ENCODE measurements around the gene C20orf141. TPM values are rescaled to one million over a fixed set of nuclear protein-coding genes. Genes with fewer than 3 reads are reported as not detected.

The C20orf141 gene
- total RNA-seq, 1 donor from 2014 or later = not detected

- DNase-seq (ENCODE audit: low spot score) = no peak
- H3K4me1 Mint-ChIP-seq (ENCODE audit: low read depth) = peaks cover 6% of the 10 kb centered on the region
Observed at GRCh38 chr20:2794866-2795447, 19.8 kb upstream of the C20orf141 start.

GRCh38 chr20:2795451-2795850 lies 19.3 kb upstream of the C20orf141 start:
- DNase-seq (ENCODE audit: low spot score) = no peak
- Mint-ChIP-seq H3K36me3 (ENCODE audit: low read depth) (no peaks in the 10 kb centered on the region), H3K27ac (no peak overlapping the region), H3K9me3 (no peaks in the 10 kb centered on the region), H3K27me3 (ENCODE audit: low read depth) (peaks cover 34% of the 10 kb centered on the region), H3K4me1 (ENCODE audit: low read depth) (peaks cover 8% of the 10 kb centered on the region), H3K4me3 (ENCODE audit: low read depth) (no peak overlapping the region)
- intact Hi-C loops (cut with micrococcal nuclease) = no loop called here

More at GRCh38 chr20:2794866-2795447, 19.8 kb upstream of the C20orf141 start:
- no peaks in the 10 kb centered on the region for H3K36me3 Mint-ChIP-seq (ENCODE audit: low read depth)
- intact Hi-C loops (cut with micrococcal nuclease) = no loop called here
- no peak overlapping the region for H3K4me3 Mint-ChIP-seq (ENCODE audit: low read depth)
- H3K27me3 Mint-ChIP-seq (ENCODE audit: low read depth) = peaks cover 34% of the 10 kb centered on the region
- H3K27ac Mint-ChIP-seq = no peak overlapping the region
- H3K9me3 Mint-ChIP-seq = no peaks in the 10 kb centered on the region

GRCh38 chr20:2796011-2796660 lies 18.7 kb upstream of the C20orf141 start:
- Mint-ChIP-seq H3K36me3 (ENCODE audit: low read depth) (no peaks in the 10 kb centered on the region), H3K4me3 (ENCODE audit: low read depth) (no peak overlapping the region), H3K9me3 (no peaks in the 10 kb centered on the region), H3K27ac (no peak overlapping the region), H3K4me1 (ENCODE audit: low read depth) (peaks cover 12% of the 10 kb centered on the region), H3K27me3 (ENCODE audit: low read depth) (peaks cover 39% of the 10 kb centered on the region)
- intact Hi-C loops (cut with micrococcal nuclease) = no loop called here
- no peak for DNase-seq (ENCODE audit: low spot score)

GRCh38 chr20:2797136-2797983 lies 17.4 kb upstream of the C20orf141 start:
- Mint-ChIP-seq H3K27me3 (ENCODE audit: low read depth) (peaks cover 36% of the 10 kb centered on the region), H3K36me3 (ENCODE audit: low read depth) (no peaks in the 10 kb centered on the region), H3K9me3 (no peaks in the 10 kb centered on the region), H3K4me1 (ENCODE audit: low read depth) (peaks cover 17% of the 10 kb centered on the region), H3K27ac (no peak overlapping the region), H3K4me3 (ENCODE audit: low read depth) (no peak overlapping the region)
- intact Hi-C loops (cut with micrococcal nuclease) = no loop called here
- DNase-seq (ENCODE audit: low spot score) = no peak

- Mint-ChIP-seq H3K27me3 (ENCODE audit: low read depth) (peaks cover 40% of the 10 kb centered on the region), H3K9me3 (no peaks in the 10 kb centered on the region), H3K27ac (no peak overlapping the region), H3K4me3 (ENCODE audit: low read depth) (no peak overlapping the region), H3K4me1 (ENCODE audit: low read depth) (peaks cover 17% of the 10 kb centered on the region), H3K36me3 (ENCODE audit: low read depth) (no peaks in the 10 kb centered on the region)
- DNase-seq (ENCODE audit: low spot score) = no peak
- intact Hi-C loops (cut with micrococcal nuclease) = no loop called here
Observed at GRCh38 chr20:2798095-2798805, 16.5 kb upstream of the C20orf141 start.

GRCh38 chr20:2798814-2799213 lies 16.0 kb upstream of the C20orf141 start:
- no peaks in the 10 kb centered on the region for H3K36me3 Mint-ChIP-seq (ENCODE audit: low read depth)
- intact Hi-C loops (cut with micrococcal nuclease) = no loop called here
- H3K4me1 Mint-ChIP-seq (ENCODE audit: low read depth) = peaks cover 17% of the 10 kb centered on the region
- no peak overlapping the region for H3K4me3 Mint-ChIP-seq (ENCODE audit: low read depth)
- DNase-seq (ENCODE audit: low spot score) = no peak
- H3K27ac Mint-ChIP-seq = no peak overlapping the region
- no peaks in the 10 kb centered on the region for H3K9me3 Mint-ChIP-seq
- H3K27me3 Mint-ChIP-seq (ENCODE audit: low read depth) = peaks cover 38% of the 10 kb centered on the region

GRCh38 chr20:2799271-2799670 lies 15.5 kb upstream of the C20orf141 start:
- Mint-ChIP-seq H3K4me1 (ENCODE audit: low read depth) (peaks cover 17% of the 10 kb centered on the region), H3K27me3 (ENCODE audit: low read depth) (peaks cover 42% of the 10 kb centered on the region), H3K27ac (no peak overlapping the region), H3K36me3 (ENCODE audit: low read depth) (no peaks in the 10 kb centered on the region), H3K4me3 (ENCODE audit: low read depth) (peak overlapping the region; percentile 79), H3K9me3 (no peaks in the 10 kb centered on the region)
- no peak for DNase-seq (ENCODE audit: low spot score)
- intact Hi-C loops (cut with micrococcal nuclease) = no loop called here

- Mint-ChIP-seq H3K4me1 (ENCODE audit: low read depth) (peaks cover 17% of the 10 kb centered on the region), H3K27ac (peak overlapping the region; percentile 24), H3K4me3 (ENCODE audit: low read depth) (peak overlapping the region; percentile 79), H3K9me3 (no peaks in the 10 kb centered on the region), H3K36me3 (ENCODE audit: low read depth) (no peaks in the 10 kb centered on the region), H3K27me3 (ENCODE audit: low read depth) (peaks cover 46% of the 10 kb centered on the region)
- intact Hi-C loops (cut with micrococcal nuclease) = loop anchor here (5.0 kb wide), 1 partner anchor 48 kb away; no protein-coding TSS in a partner anchor
- DNase-seq (ENCODE audit: low spot score) = no peak
Observed at GRCh38 chr20:2799688-2800520, 14.9 kb upstream of the C20orf141 start.

- H3K27me3 Mint-ChIP-seq (ENCODE audit: low read depth) = peaks cover 48% of the 10 kb centered on the region
- peaks cover 17% of the 10 kb centered on the region for H3K4me1 Mint-ChIP-seq (ENCODE audit: low read depth)
- intact Hi-C loops (cut with micrococcal nuclease) = loop anchor here (5.0 kb wide), 1 partner anchor 48 kb away; no protein-coding TSS in a partner anchor
- H3K36me3 Mint-ChIP-seq (ENCODE audit: low read depth) = no peaks in the 10 kb centered on the region
- no peaks in the 10 kb centered on the region for H3K9me3 Mint-ChIP-seq
- DNase-seq (ENCODE audit: low spot score) = no peak
- H3K27ac Mint-ChIP-seq = peak within 1 kb of the TSS; percentile 24
- peak within 1 kb of the TSS; percentile 79 for H3K4me3 Mint-ChIP-seq (ENCODE audit: low read depth)
Observed at GRCh38 chr20:2800521-2801285, 14.1 kb upstream of the C20orf141 start, which contains the start of gene CPXM1. Gene CPXM1 (minus strand): TSS chr20:2800627. CDS start chr20:2800572, 55 bp downstream.

GRCh38 chr20:2801286-2801728 lies 13.5 kb upstream of the C20orf141 start:
- intact Hi-C loops (cut with micrococcal nuclease) = loop anchor here (5.0 kb wide), 1 partner anchor 49 kb away; no protein-coding TSS in a partner anchor
- H3K9me3 Mint-ChIP-seq = no peaks in the 10 kb centered on the region
- H3K27me3 Mint-ChIP-seq (ENCODE audit: low read depth) = peaks cover 53% of the 10 kb centered on the region
- peaks cover 17% of the 10 kb centered on the region for H3K4me1 Mint-ChIP-seq (ENCODE audit: low read depth)
- H3K27ac Mint-ChIP-seq = no peak overlapping the region
- no peak for DNase-seq (ENCODE audit: low spot score)
- peak overlapping the region; percentile 71 for H3K4me3 Mint-ChIP-seq (ENCODE audit: low read depth)
- H3K36me3 Mint-ChIP-seq (ENCODE audit: low read depth) = no peaks in the 10 kb centered on the region
